Left lung (tissue), 10 donors: Measurements from ENCODE around the gene NDUFS1. TPM values are rescaled to one million over a fixed set of nuclear protein-coding genes. Genes with fewer than 3 reads are reported as not detected.
A peak's percentile ranks its signal among the peaks of the same experiment; 100 is the strongest.
"Not testable (repeated sequence)": the region's sequence is repeated elsewhere in the genome, so short reads cannot be mapped to it uniquely, and the experiment has no call there.

Source experiments
- ATAC-seq: fragments of 200-7000 bp; cut with Tn5 transposase; one replicate; pipeline ENCODE4 v1.9.1; 2020; ENCODE audit warnings: moderate library complexity
- DNase-seq, 4 donors: peaks; one replicate each; pipeline ENCODE4 v3.0.0-alpha.2; 2013 to 2020
- H3K27ac ChIP-seq, 2 donors: fragments of 200-600 bp; sonication (generic) in 1 of 2; one replicate each; pipeline versions ENCODE4 v1.5.0 to v1.8.0; 2020 to 2021
- H3K27me3 ChIP-seq, 2 donors: fragments of 200-600 bp; sonication (generic) in 1 of 2; one replicate each; pipeline versions ENCODE4 v1.5.0 to v1.8.0; 2020 to 2021
- H3K36me3 ChIP-seq, 2 donors: fragments of 200-600 bp; sonication (generic) in 1 of 2; one replicate each; pipeline versions ENCODE4 v1.5.0 to v1.8.0; 2020 to 2021
- H3K4me1 ChIP-seq, 2 donors: fragments of 200-600 bp; one replicate each; pipeline ENCODE4 v1.8.0; 2021
- H3K4me3 ChIP-seq, 2 donors: fragments of 200-600 bp; sonication (generic) in 1 of 2; one replicate each; pipeline versions ENCODE4 v1.5.0 to v1.8.0; 2020 to 2021; ENCODE audit warnings: mild to moderate bottlenecking in 1 of 2
- H3K9me3 ChIP-seq, 2 donors: fragments of 200-600 bp; sonication (generic) in 1 of 2; one replicate each; pipeline versions ENCODE4 v1.5.0 to v1.8.0; 2020 to 2021
- CTCF ChIP-seq, 2 donors: fragments of 200-600 bp; sonication (generic) in 1 of 2; IDR thresholded peaks; one replicate each; pipeline versions ENCODE4 v1.5.0 to v1.8.0; 2021; ENCODE audit warnings: antibody characterized with exemption in 2 of 2
- intact Hi-C, 2 donors: fragments of 100-400 bp; cut with DNase I; formaldehyde crosslinking; loops; one replicate each; pipeline versions ENCODE4 v1.11.2 to v1.14.2; 2022
- polyA plus RNA-seq, 6 donors: library from polyadenylated mRNA; unstranded; fragments of 120-200 nt; gene quantifications; one replicate each; pipeline ENCODE4 v1.2.1, GENCODE V29; 2013; ENCODE audit not compliant: insufficient read length in 6 of 6
- total RNA-seq, 2 donors: library from RNA; stranded (reverse); fragmentation: NEBNext Ultra II Directional; extraction: Animal tissue kit (Norgen Biotek cat#: 25700); gene quantifications; one replicate each; pipeline ENCODE4 v1.2.1, GENCODE V29; 2021
- donor health status: DM: no; HTN: yes; CAD: no.
- donor health status: DM: no; HTN: no; CAD: no.

NDUFS1 gene
- total and polyA plus RNA-seq, 8 donors, result 48.5 to 79.8 (median 57.9) TPM

GRCh38 chr2:206176121-206176520 is 16.9 kb upstream of the NDUFS1 start:
- H3K36me3 ChIP-seq, result no peaks in the 10 kb centered on the region
- intact Hi-C loops, result no loop called here
- DNase-seq, result no peak
- H3K9me3 ChIP-seq, result no peaks in the 10 kb centered on the region
- ATAC-seq, result no peak
- H3K4me3 ChIP-seq, result no peak overlapping the region
- H3K4me1 ChIP-seq, result no peaks in the 10 kb centered on the region
- H3K27me3 ChIP-seq, result no peaks in the 10 kb centered on the region
- H3K27ac ChIP-seq, result no peak overlapping the region
- TF ChIP-seq CTCF (IDR thresholded peaks at IDR 0.05), result no peak

GRCh38 chr2:206173147-206173546 is 13.9 kb upstream of the NDUFS1 start:
- intact Hi-C loops, result no loop called here
- Histone ChIP-seq H3K9me3 (no peaks in the 10 kb centered on the region), H3K4me1 (no peaks in the 10 kb centered on the region), H3K36me3 (peaks cover 0 to 6% of the 10 kb centered on the region in 2 donors), H3K27me3 (no peaks in the 10 kb centered on the region), H3K4me3 (no peak overlapping the region), H3K27ac (no peak overlapping the region)
- DNase-seq (no peak), ATAC-seq (no peak)
- no peak for TF ChIP-seq CTCF (IDR thresholded peaks at IDR 0.05)

- H3K9me3 ChIP-seq, DNase-seq, H3K27ac ChIP-seq, ATAC-seq, intact Hi-C loops, H3K4me1 ChIP-seq, H3K27me3 ChIP-seq, H3K4me3 ChIP-seq: not testable (repeated sequence)
- peaks cover 0 to 18% of the 10 kb centered on the region in 2 donors for H3K36me3 ChIP-seq
Observed at GRCh38 chr2:206171624-206172397, 12.6 kb upstream of the NDUFS1 start.

GRCh38 chr2:206168230-206168629 is 9.0 kb upstream of the NDUFS1 start:
- H3K4me3 ChIP-seq, H3K27me3 ChIP-seq, H3K4me1 ChIP-seq, H3K9me3 ChIP-seq, ATAC-seq, H3K27ac ChIP-seq, DNase-seq, intact Hi-C loops: not testable (repeated sequence)
- peaks cover 0 to 37% of the 10 kb centered on the region in 2 donors for H3K36me3 ChIP-seq

- TF ChIP-seq CTCF (IDR thresholded peaks at IDR 0.05), result peak; percentile 62 to 70
- Histone ChIP-seq H3K36me3 (peaks cover 0 to 62% of the 10 kb centered on the region in 2 donors), H3K9me3 (no peaks in the 10 kb centered on the region), H3K4me1 (peaks cover 7 to 35% of the 10 kb centered on the region in 2 donors), H3K27me3 (no peaks in the 10 kb centered on the region), H3K4me3 (no peak overlapping the region), H3K27ac (no peak overlapping the region)
- DNase-seq (peak in 2 of 4 donors; percentile 29 to 53), ATAC-seq (no peak)
- intact Hi-C loops, result no loop called here
Observed at GRCh38 chr2:206164261-206164862, 5.1 kb upstream of the NDUFS1 start.

GRCh38 chr2:206163251-206163880 is 4.1 kb upstream of the NDUFS1 start:
- intact Hi-C loops, result no loop called here
- peaks cover 0 to 59% of the 10 kb centered on the region in 2 donors for H3K36me3 ChIP-seq
- H3K4me3 ChIP-seq, result no peak overlapping the region
- ATAC-seq (no peak), DNase-seq (no peak)
- no peak overlapping the region for H3K27ac ChIP-seq
- H3K9me3 ChIP-seq, result no peaks in the 10 kb centered on the region
- TF ChIP-seq CTCF (IDR thresholded peaks at IDR 0.05), result no peak
- H3K4me1 ChIP-seq, result peaks cover 7 to 36% of the 10 kb centered on the region in 2 donors
- H3K27me3 ChIP-seq, result no peaks in the 10 kb centered on the region

GRCh38 chr2:206162401-206162800 is 3.2 kb upstream of the NDUFS1 start:
- DNase-seq, H3K27ac ChIP-seq, ATAC-seq, intact Hi-C loops, H3K4me3 ChIP-seq, H3K9me3 ChIP-seq, H3K27me3 ChIP-seq: not testable (repeated sequence)
- Histone ChIP-seq H3K36me3 (peaks cover 0 to 49% of the 10 kb centered on the region in 2 donors), H3K4me1 (peaks cover 11 to 45% of the 10 kb centered on the region in 2 donors)
